Activated naive CD4-positive, alpha-beta T cell treated with anti-CD3 and anti-CD28 coated beads, Interleukin-2, amount 10 ng/mL, durations not matched to agents 7 days and 5 days (primary cell): ENCODE results near the gene TMEM74B.

ENCODE experiments used
- CTCF ChIA-PET: fragments of 350-600 bp; sonication (Branson Sonifier 250); formaldehyde crosslinking; loops from one replicate; lab custom pipeline; 2021; ENCODE audit warnings: antibody characterized with exemption; lab: Charles Lee
- DNase-seq: peaks from one replicate; pipeline ENCODE4 v3.0.0-alpha.2; 2020
- H3K27ac Mint-ChIP-seq: one replicate; pipeline ENCODE4 v1.8.0; 2021; ENCODE audit warnings: mild to moderate bottlenecking, moderate library complexity, mixed read lengths
- H3K27me3 Mint-ChIP-seq: one replicate; pipeline ENCODE4 v1.8.0; 2021; ENCODE audit warnings: mild to moderate bottlenecking, mixed read lengths
- H3K36me3 Mint-ChIP-seq: one replicate; pipeline ENCODE4 v1.8.0; 2021; ENCODE audit warnings: mixed read lengths
- H3K4me1 Mint-ChIP-seq: one replicate; pipeline ENCODE4 v1.8.0; 2021; ENCODE audit warnings: mixed read lengths
- H3K4me3 Mint-ChIP-seq: one replicate; pipeline ENCODE4 v1.8.0; 2021; ENCODE audit warnings: mild to moderate bottlenecking, moderate library complexity, mixed read lengths
- H3K9me3 Mint-ChIP-seq: one replicate; pipeline ENCODE4 v1.8.0; 2021; ENCODE audit warnings: mixed read lengths

Gene TMEM74B

GRCh38 chr20:1198751-1199150 is 14.0 kb upstream of the TMEM74B start:
- no peak overlapping the region for H3K27ac Mint-ChIP-seq
- CTCF ChIA-PET: interaction anchor here (1.1 to 2.2 kb wide), 3 partner anchors 12 to 85 kb away, joined by 3 to 12 read pairs (median 11); no protein-coding TSS in a partner anchor
- peaks cover 8% of the 10 kb centered on the region for H3K27me3 Mint-ChIP-seq
- H3K9me3 Mint-ChIP-seq: no peaks in the 10 kb centered on the region
- H3K36me3 Mint-ChIP-seq: no peaks in the 10 kb centered on the region
- no peak for DNase-seq
- no peak overlapping the region for H3K4me3 Mint-ChIP-seq
- H3K4me1 Mint-ChIP-seq: peaks cover 8% of the 10 kb centered on the region

DNA sequence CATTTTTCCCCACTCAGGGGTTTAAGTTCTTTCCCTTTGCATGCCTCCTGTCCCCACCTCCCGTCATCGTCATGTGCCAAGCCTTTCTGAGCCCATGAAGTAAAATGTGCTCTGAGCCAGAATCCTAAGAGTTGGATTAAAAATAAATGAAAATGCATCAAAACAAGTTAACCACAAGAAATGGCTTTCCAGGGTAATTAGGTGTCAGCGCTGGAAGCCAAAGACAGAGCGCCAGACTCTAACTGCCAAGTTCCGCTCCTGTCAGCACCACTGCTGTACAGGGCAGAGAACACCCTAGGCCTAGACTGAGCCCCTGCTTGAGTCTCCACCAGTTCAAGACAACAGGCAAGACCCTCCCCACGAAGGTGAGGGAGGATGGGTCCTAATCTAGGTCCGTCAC is 13.0 kb upstream of the TMEM74B start:
- no peaks in the 10 kb centered on the region for H3K9me3 Mint-ChIP-seq
- no peak overlapping the region for H3K4me3 Mint-ChIP-seq
- DNase-seq: no peak
- peaks cover 8% of the 10 kb centered on the region for H3K4me1 Mint-ChIP-seq
- CTCF ChIA-PET: no interaction called here
- peaks cover 8% of the 10 kb centered on the region for H3K27me3 Mint-ChIP-seq
- no peak overlapping the region for H3K27ac Mint-ChIP-seq
- no peaks in the 10 kb centered on the region for H3K36me3 Mint-ChIP-seq

- H3K27me3 Mint-ChIP-seq: peaks cover 8% of the 10 kb centered on the region
- H3K4me1 Mint-ChIP-seq: peaks cover 8% of the 10 kb centered on the region
- H3K4me3 Mint-ChIP-seq: no peak overlapping the region
- CTCF ChIA-PET: no interaction called here
- no peak for DNase-seq
- no peaks in the 10 kb centered on the region for H3K9me3 Mint-ChIP-seq
- no peaks in the 10 kb centered on the region for H3K36me3 Mint-ChIP-seq
- no peak overlapping the region for H3K27ac Mint-ChIP-seq
Measured at GRCh38 chr20:1196634-1197033, 11.9 kb upstream of the TMEM74B start.

DNA sequence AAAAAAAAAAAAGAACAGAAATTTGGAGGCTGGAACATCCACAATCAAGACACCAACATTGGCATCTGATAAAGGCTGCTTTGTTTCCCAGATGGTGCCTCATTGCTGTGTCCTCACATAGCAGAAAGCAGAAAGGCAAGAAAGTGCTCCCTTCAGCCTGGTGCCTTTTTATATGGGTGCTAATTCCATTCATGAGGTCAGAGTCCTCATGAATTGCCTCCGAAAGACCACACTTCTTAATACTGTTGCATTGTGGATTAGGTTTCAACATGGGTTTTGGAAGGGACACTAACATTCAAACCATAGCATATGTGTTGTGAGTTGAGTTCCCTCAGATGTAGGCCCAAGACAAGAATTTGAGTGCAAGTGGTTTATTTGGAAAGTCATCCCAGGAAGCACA is 10.4 kb upstream of the TMEM74B start:
- no peaks in the 10 kb centered on the region for H3K36me3 Mint-ChIP-seq
- H3K27me3 Mint-ChIP-seq: peaks cover 14% of the 10 kb centered on the region
- CTCF ChIA-PET: no interaction called here
- H3K4me1 Mint-ChIP-seq: peaks cover 5% of the 10 kb centered on the region
- no peak overlapping the region for H3K4me3 Mint-ChIP-seq
- DNase-seq: no peak
- no peaks in the 10 kb centered on the region for H3K9me3 Mint-ChIP-seq
- H3K27ac Mint-ChIP-seq: no peak overlapping the region

- H3K27me3 Mint-ChIP-seq: peaks cover 28% of the 10 kb centered on the region
- CTCF ChIA-PET: no interaction called here
- H3K9me3 Mint-ChIP-seq: no peaks in the 10 kb centered on the region
- no peaks in the 10 kb centered on the region for H3K36me3 Mint-ChIP-seq
- no peak overlapping the region for H3K4me3 Mint-ChIP-seq
- DNase-seq: no peak
- no peaks in the 10 kb centered on the region for H3K4me1 Mint-ChIP-seq
- H3K27ac Mint-ChIP-seq: no peak overlapping the region
Measured at GRCh38 chr20:1191299-1191698, 6.5 kb upstream of the TMEM74B start.

- Mint-ChIP-seq H3K4me3 (no peak overlapping the region), H3K9me3 (no peaks in the 10 kb centered on the region), H3K36me3 (no peaks in the 10 kb centered on the region), H3K27ac (no peak overlapping the region), H3K27me3 (peaks cover 24% of the 10 kb centered on the region), H3K4me1 (peaks cover 4% of the 10 kb centered on the region)
- CTCF ChIA-PET: no interaction called here
- no peak for DNase-seq
Measured at GRCh38 chr20:1190847-1191246, 6.1 kb upstream of the TMEM74B start.

DNA sequence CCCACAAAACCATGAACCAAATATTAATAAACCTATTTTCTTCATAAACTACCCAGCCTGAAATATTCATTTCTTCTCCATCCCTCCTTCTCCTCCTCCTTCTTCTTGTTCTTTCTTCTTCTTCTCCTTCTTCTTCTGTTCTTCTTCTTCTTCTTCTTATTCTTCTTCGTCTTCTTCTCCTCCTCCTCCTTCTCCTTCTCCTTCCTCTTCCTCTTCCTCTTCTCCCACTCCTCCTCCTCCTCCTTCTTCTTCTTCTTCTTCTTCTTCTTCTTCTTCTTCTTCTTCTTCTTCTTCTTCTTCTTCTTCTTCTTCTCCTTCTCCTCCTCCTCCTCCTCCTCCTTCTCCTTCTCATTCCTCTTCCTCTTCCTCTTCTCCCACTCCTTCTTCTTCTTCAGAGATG is 5.0 kb upstream of the TMEM74B start:
- H3K36me3 Mint-ChIP-seq: no peaks in the 10 kb centered on the region
- H3K27ac Mint-ChIP-seq: no peak overlapping the region
- DNase-seq: no peak
- no peak overlapping the region for H3K4me3 Mint-ChIP-seq
- peaks cover 20% of the 10 kb centered on the region for H3K27me3 Mint-ChIP-seq
- CTCF ChIA-PET: interaction anchor here (0.6 kb wide), 1 partner anchor 72 kb away, joined by 3 read pairs; no protein-coding TSS in a partner anchor
- H3K9me3 Mint-ChIP-seq: no peaks in the 10 kb centered on the region
- peaks cover 5% of the 10 kb centered on the region for H3K4me1 Mint-ChIP-seq

DNA sequence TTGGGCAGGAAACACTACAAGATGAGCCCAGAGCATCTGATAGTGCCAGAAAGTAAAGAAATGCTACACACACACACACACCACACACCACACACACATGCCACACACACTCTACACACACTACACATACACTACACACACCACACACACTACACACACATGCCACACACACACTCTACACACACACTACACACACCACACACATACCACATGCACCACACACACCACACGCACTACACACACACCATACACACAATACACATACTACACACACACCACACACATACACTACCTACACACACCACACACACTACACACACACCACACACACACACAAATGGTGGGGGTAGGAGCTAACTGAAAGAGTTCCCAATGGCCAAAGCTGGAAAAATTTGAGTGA is 3.6 kb upstream of the TMEM74B start:
- H3K4me3 Mint-ChIP-seq: no peak overlapping the region
- H3K9me3 Mint-ChIP-seq: no peaks in the 10 kb centered on the region
- peaks cover 11% of the 10 kb centered on the region for H3K4me1 Mint-ChIP-seq
- no peaks in the 10 kb centered on the region for H3K36me3 Mint-ChIP-seq
- DNase-seq: no peak
- H3K27me3 Mint-ChIP-seq: peaks cover 35% of the 10 kb centered on the region
- H3K27ac Mint-ChIP-seq: no peak overlapping the region
- CTCF ChIA-PET: interaction anchor here (2.4 to 3.3 kb wide), 2 partner anchors 11 to 80 kb away, joined by 11 to 14 read pairs; no protein-coding TSS in a partner anchor

DNA sequence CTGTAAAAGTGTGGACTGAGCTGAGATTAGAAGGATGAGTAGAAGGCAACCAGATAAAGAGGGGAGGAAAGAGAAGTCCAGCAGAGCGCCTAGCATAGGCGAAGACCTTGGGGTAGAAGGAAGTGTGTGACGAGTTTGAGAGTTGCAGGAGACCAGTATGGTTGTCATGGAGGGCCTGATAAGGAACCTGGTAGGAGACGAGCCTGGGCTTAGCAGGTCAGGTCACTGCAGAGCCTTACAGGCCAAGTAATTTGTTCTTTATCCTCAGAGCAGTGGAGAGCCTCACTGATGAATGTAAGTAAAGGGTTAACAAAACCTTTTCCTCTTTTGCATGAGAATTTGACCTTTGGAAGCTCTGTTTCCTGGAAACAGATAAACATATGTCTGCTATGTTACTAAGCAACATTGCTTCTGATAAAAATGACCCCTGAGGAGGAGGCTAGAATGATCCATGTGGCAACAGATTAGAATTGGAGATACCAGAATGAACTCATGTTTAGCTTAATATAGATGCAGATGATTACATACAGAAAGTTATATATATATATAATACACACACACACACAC is 2.9 kb upstream of the TMEM74B start:
- CTCF ChIA-PET: interaction anchor here (0.7 to 3.3 kb wide), 5 partner anchors 10 to 80 kb away, joined by 3 to 14 read pairs (median 3); no protein-coding TSS in a partner anchor
- Mint-ChIP-seq H3K27me3 (peaks cover 42% of the 10 kb centered on the region), H3K9me3 (no peaks in the 10 kb centered on the region), H3K27ac (no peak overlapping the region), H3K4me3 (no peak overlapping the region), H3K36me3 (no peaks in the 10 kb centered on the region), H3K4me1 (peaks cover 11% of the 10 kb centered on the region)
- no peak for DNase-seq

- Mint-ChIP-seq H3K9me3 (no peaks in the 10 kb centered on the region), H3K27me3 (peaks cover 49% of the 10 kb centered on the region), H3K36me3 (no peaks in the 10 kb centered on the region), H3K4me3 (no peak overlapping the region), H3K4me1 (peaks cover 11% of the 10 kb centered on the region), H3K27ac (no peak overlapping the region)
- CTCF ChIA-PET: interaction anchor here (1.0 to 3.3 kb wide), 4 partner anchors 11 to 78 kb away, joined by 3 to 14 read pairs (median 8); no protein-coding TSS in a partner anchor
- DNase-seq: no peak
Measured at GRCh38 chr20:1186367-1186991, 1.7 kb upstream of the TMEM74B start.

DNA sequence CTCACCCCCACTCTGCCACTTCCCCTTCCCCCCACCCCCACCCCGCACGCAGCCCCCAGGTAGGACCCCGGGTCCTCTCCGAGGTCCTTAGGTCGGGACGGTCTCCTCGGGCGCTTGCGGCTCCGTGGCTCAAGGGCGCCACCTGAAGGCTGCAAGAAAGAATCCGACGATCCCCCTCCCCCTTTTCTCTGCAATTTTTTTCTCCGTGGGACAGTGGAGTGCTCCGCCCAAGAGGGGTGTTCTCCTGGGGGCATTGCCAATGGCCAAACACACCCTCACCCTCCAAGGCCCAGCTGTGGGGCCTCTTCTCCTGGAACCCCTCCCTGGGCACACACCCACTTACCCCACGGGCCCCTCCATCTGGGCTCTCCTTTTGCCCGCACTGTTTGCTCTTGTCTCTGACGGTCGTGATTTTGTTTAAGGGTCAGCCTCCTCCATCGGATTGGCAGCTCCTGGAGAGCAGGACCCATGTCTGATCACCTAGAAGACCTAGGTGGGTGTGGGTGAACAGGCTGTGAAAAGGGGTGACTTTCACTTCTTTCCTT is 1.1 kb upstream of the TMEM74B start:
- Mint-ChIP-seq H3K4me3 (peak overlapping the region; percentile 58), H3K27ac (no peak overlapping the region), H3K36me3 (no peaks in the 10 kb centered on the region), H3K27me3 (peaks cover 48% of the 10 kb centered on the region), H3K4me1 (peaks cover 11% of the 10 kb centered on the region), H3K9me3 (no peaks in the 10 kb centered on the region)
- DNase-seq: peak; percentile 70
- CTCF ChIA-PET: interaction anchor here (1.2 to 3.3 kb wide), 3 partner anchors 14 to 78 kb away, joined by 4 to 14 read pairs (median 11); no protein-coding TSS in a partner anchor

DNA sequence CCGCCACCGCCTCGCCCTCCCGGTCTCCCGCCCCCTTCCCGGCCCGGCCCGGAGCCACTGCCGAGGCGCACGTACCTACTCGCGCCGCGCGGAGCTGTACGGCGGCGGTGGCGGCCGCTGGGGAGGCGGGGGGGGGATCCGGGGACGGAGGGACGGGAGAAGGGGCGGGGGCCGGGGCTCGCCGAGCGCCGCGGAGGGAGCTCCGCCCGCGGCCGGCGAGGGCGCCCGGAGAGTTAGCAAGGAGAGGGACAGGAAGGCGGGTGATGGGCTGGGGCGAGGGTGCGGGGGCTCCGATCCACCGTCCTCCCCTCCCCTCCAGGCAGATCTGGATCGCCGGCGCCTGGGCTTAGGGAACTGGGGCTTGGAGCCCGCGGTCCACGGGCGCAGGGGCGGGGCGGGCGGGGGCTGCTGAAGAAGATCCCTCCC is 548 bp upstream of the TMEM74B start:
- CTCF ChIA-PET: interaction anchor here (0.7 to 3.3 kb wide), 3 partner anchors 9 to 77 kb away, joined by 4 to 14 read pairs (median 4); no protein-coding TSS in a partner anchor
- Mint-ChIP-seq H3K27me3 (peaks cover 44% of the 10 kb centered on the region), H3K36me3 (no peaks in the 10 kb centered on the region), H3K4me3 (peak overlapping the region; percentile 33), H3K9me3 (no peaks in the 10 kb centered on the region), H3K4me1 (peaks cover 11% of the 10 kb centered on the region), H3K27ac (no peak overlapping the region)
- DNase-seq: no peak

GRCh38 chr20:1184260-1184637 is 532 bp downstream of the TMEM74B start:
- H3K4me1 Mint-ChIP-seq: peaks cover 11% of the 10 kb centered on the region
- no peaks in the 10 kb centered on the region for H3K9me3 Mint-ChIP-seq
- no peak for DNase-seq
- CTCF ChIA-PET: interaction anchor here (0.7 to 1.2 kb wide), 3 partner anchors 8 to 129 kb away, joined by 3 to 4 read pairs (median 4); no protein-coding TSS in a partner anchor
- no peak overlapping the region for H3K27ac Mint-ChIP-seq
- no peaks in the 10 kb centered on the region for H3K36me3 Mint-ChIP-seq
- peaks cover 33% of the 10 kb centered on the region for H3K27me3 Mint-ChIP-seq
- peak overlapping the region; percentile 71 for H3K4me3 Mint-ChIP-seq

GRCh38 chr20:1183153-1183552 is 1.6 kb downstream of the TMEM74B start:
- CTCF ChIA-PET: interaction anchor here (1.1 kb wide), 1 partner anchor 226 kb away, joined by 4 read pairs; no protein-coding TSS in a partner anchor
- H3K4me1 Mint-ChIP-seq: peaks cover 11% of the 10 kb centered on the region
- no peak overlapping the region for H3K4me3 Mint-ChIP-seq
- peak overlapping the region; percentile 60 for H3K27ac Mint-ChIP-seq
- H3K36me3 Mint-ChIP-seq: no peaks in the 10 kb centered on the region
- H3K9me3 Mint-ChIP-seq: no peaks in the 10 kb centered on the region
- DNase-seq: no peak
- peaks cover 29% of the 10 kb centered on the region for H3K27me3 Mint-ChIP-seq
